Measurements from ENCODE around the gene VAMP4.
"Not testable (repeated sequence)": the region's sequence is repeated elsewhere in the genome, so short reads cannot be mapped to it uniquely, and the experiment has no call there.

VAMP4 gene

GRCh38 chr1:171693541-171693940 is 48.3 kb downstream of the VAMP4 start:
- not testable (repeated sequence) for DNase-seq

DNA sequence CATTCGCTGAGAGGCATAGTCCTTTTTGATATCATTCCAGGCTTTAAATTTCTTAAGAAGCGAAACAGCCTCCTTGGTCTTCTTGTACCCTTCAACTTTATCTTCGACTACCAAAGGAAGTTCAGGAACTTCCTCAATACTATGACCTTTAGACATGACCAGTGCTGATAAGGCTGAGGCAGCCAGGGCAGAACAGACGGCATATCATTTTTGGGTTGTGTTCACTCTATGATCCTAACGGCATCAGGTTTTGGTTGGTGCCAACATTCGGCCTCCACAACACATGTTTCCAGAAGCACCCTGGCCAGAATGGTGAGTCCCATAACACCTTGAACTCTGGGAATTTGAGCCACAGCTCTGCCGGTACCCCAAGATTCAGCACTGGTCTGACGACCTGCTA is 58.0 kb downstream of the VAMP4 start:
- DNase-seq, result no peak

DNA sequence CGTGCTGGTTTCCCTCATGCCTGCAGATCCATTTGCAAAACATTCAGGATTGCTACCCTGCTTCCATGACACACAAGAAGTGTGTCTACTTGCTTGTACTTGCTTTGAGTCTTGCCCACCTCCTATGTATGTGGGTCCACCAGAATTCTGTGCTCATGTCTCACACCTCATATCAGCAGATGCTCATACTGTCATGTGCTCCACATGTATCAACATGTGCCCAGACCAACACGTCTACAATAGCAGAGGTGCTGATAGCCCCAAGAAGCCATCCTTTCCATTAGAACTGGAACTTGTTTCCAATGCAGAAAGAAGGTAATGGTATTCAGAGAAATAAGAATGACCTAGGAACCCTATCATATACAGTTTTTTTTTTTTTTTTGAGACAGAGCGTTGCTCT is 61.5 kb downstream of the VAMP4 start:
- no peak for DNase-seq

DNA sequence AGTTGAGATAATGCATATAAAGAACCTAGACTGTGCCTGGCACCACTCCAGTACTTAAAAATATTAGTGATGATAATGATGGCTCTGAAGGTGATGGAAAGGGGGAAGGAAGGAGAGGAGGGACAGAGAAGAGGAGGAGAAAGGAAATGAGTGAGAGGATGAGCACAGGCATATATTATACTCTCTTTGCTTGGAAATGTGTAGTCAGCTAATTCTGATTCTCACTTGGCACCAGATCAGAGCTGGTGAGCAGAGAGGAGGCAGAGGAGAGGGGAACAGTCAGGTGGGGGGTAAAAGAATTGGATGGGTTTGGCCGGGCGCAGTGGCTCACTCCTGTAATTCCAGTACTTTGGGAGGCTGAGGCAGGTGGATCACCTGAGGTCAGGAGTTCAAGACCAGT is 65.0 kb downstream of the VAMP4 start:
- no peak for DNase-seq

GRCh38 chr1:171674431-171675405 is 67.1 kb downstream of the VAMP4 start:
- no peak for DNase-seq

- DNase-seq, result no peak
Observed at GRCh38 chr1:171670739-171671138, 71.1 kb downstream of the VAMP4 start.

GRCh38 chr1:171668372-171668771 is 73.5 kb downstream of the VAMP4 start:
- no peak for DNase-seq

GRCh38 chr1:171666114-171666769 is 75.6 kb downstream of the VAMP4 start:
- DNase-seq, result no peak

GRCh38 chr1:171664976-171665375 is 76.9 kb downstream of the VAMP4 start:
- DNase-seq, result no peak

DNA sequence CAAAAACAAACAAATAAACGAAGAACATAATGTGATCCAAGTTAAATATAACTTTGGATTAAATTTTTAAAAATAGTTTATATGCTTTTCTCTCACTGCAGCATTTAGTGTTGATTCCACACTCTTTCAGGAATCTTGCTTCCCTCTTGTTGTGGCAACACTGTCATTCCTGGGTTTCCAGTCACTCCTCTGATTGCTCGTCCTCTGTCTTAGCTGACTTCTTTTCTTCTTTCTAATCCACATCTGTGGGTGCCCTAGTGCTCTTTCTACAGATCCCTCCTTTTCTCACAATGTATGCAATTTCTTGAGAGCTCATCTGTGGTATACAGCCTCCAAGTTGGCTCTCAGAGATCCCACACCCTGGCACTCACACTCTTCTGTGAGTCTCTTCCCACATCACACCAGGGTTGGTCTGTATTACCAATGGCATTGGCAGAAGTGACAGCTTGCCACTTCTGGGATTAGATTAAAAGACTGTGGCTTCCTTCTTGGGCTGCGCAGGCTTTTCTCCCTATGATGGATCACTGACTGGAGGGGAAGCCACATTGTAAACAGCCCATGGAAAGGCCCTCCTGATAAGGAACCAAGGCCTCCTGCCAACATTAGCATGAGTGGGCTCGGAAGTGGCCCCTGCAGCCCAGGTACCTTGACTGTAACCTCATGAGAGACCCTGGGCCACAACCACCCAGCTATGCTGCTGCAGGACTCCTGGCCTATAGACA is 77.8 kb downstream of the VAMP4 start:
- DNase-seq, result no peak

GRCh38 chr1:171663036-171663853 is 78.6 kb downstream of the VAMP4 start:
- no peak for DNase-seq

- no peak for DNase-seq
Observed at GRCh38 chr1:171661076-171661650, 80.7 kb downstream of the VAMP4 start.

GRCh38 chr1:171656206-171656605 is 85.7 kb downstream of the VAMP4 start:
- not testable (repeated sequence) for DNase-seq

- DNase-seq, result no peak
Observed at GRCh38 chr1:171655746-171656116, 86.1 kb downstream of the VAMP4 start.

DNA sequence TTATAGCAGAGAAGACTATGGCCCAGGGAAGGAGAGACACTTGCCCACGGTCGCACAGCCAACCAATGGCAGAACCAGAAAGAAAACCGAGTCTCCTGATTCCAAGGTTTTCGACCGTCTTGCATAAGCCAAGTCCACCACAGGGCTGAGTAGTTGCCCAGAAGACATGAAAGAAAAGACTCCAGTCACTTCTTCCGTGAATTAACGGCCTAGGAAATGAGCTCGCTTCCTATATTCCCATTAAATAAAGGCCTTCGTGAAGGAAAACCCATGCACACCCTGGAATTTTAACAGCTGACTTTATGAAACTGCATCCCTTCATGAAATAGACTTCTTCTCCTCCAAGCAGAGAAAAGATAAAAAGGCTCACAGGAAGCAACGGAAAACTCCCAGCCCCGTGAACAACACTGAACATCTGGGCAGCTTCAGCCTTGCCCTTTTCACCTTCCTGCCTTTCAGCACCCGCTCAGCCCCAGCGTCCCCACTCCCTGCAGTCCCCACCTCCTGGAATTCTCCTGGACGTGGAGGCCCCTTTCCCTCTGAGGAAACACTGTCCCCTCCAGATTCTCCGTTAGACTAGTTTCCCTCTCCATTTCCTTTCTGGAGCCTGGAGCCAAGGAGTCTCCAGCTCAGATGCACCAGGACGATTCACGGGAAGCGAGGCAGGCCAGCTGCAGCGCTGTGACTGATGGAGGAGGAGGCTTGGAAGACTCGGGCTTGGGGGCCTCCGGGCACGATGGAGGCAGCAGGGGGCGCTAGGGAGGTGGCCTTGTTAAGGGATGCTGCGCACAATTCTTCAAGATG is 86.7 kb downstream of the VAMP4 start:
- DNase-seq, result peak; percentile 70

- DNase-seq, result no peak
Observed at GRCh38 chr1:171654201-171654941, 87.5 kb downstream of the VAMP4 start.

- DNase-seq, result no peak
Observed at GRCh38 chr1:171653796-171654195, 88.1 kb downstream of the VAMP4 start.

DNA sequence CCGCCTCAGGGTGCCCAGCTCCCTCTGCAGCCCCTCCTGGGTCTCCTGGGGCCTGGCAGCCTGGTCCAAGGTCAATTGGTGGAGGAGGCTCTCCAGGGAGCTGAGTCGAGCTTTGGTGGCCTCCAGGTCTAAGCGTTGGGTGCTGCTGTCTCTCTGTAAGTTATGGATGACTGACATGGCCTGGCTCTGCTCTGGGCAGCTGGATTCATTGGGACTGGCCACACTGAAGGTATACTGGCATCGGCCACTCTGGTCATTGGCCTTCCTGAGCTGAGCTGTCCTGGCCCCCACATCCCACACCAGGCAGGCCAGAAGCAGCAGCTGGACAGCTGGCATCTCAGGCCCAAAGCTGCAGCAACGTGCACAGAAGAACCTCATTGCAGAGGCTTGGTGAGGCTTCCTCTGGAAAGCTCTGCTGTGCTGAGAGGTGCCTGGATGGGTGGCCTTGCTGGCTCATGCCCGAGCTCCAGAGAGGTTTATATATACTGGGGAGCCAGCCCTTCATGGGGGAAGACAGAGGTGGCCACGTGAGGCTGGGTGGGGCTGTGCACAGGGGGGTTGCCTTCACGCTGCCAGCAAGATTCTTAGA is 89.5 kb downstream of the VAMP4 start, which contains the start of gene MYOC:
MYOC (minus strand) TSS at position 455 of the 589 bp plus-strand sequence; CDS start at position 378, 77 bp downstream.
- DNase-seq, result no peak
